ENCODE measurements around the gene UST.

DNA sequence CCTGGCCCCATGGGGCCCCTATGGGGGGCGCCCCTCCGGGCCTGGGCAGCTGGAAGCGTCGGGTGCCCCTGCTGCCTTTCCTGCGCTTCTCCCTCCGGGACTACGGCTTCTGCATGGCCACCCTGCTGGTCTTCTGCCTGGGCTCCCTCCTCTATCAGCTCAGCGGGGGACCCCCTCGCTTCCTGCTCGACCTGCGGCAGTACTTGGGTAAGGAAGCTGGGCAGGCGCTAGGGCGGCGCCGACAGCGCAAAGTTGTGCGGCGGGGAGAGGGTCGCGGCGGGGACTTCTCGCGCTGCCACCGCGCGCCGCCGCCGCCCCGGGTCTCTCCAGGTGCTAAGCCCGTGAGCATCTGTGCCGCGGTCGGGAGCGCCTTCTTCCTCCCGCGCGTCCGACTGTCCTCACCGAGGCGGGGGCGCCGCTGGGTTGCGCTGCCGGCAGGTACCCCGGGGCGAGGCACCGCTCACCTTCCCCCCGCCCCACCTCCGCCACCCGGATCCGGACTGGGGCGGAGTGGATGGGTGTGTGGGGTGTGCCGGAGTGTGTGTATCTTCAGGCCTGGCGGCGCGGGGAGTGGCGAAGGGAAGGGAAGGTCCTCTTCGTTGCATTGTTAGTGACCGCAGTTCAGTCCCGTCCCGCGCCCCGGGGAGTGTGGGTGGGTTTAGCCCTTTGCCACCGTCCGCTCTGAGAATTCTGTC is 788 bp downstream of the UST start:
- TF ChIP-seq, protein P1, sequence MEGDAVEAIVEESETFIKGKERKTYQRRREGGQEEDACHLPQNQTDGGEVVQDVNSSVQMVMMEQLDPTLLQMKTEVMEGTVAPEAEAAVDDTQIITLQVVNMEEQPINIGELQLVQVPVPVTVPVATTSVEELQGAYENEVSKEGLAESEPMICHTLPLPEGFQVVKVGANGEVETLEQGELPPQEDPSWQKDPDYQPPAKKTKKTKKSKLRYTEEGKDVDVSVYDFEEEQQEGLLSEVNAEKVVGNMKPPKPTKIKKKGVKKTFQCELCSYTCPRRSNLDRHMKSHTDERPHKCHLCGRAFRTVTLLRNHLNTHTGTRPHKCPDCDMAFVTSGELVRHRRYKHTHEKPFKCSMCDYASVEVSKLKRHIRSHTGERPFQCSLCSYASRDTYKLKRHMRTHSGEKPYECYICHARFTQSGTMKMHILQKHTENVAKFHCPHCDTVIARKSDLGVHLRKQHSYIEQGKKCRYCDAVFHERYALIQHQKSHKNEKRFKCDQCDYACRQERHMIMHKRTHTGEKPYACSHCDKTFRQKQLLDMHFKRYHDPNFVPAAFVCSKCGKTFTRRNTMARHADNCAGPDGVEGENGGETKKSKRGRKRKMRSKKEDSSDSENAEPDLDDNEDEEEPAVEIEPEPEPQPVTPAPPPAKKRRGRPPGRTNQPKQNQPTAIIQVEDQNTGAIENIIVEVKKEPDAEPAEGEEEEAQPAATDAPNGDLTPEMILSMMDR (IDR thresholded peaks at IDR 0.05): no peak
- TF ChIP-seq POLR2A (IDR thresholded peaks at IDR 0.05): no peak
